ENCODE measurements around the gene ALKBH6.
"Not testable (repeated sequence)": the region's sequence is repeated elsewhere in the genome, so short reads cannot be mapped to it uniquely, and the experiment has no call there.

The ALKBH6 gene

GRCh38 chr19:36014012-36014924 lies at the start of gene ALKBH6:
TSS of gene ALKBH6 (minus strand) at chr19:36014213. CDS start at chr19:36013397, 816 bp downstream.
- DNase-seq: peak; percentile 98 to 100 (median 100)
- intact Hi-C loops (cut with DNase I): no loop called here

- intact Hi-C loops (cut with DNase I): loop anchor here (5.0 kb wide), 2 partner anchors 36 to 66 kb away; no protein-coding TSS in a partner anchor
- no peak for DNase-seq
These were observed 47.4 kb upstream of the ALKBH6 start for GRCh38 chr19:36061367-36061766.

- peak; percentile 54 to 97 (median 80) for DNase-seq
- intact Hi-C loops (cut with DNase I): loop anchor here (1.0 to 5.0 kb wide), 4 partner anchors 37 to 110 kb away; partner anchors contain the start of gene POLR2I
These were observed 46.4 kb upstream of the ALKBH6 start for GRCh38 chr19:36060430-36060829.

- DNase-seq: no peak
- intact Hi-C loops (cut with DNase I): no loop called here
These were observed 45.3 kb upstream of the ALKBH6 start for GRCh38 chr19:36059180-36059910.

- no peak for DNase-seq
- intact Hi-C loops (cut with DNase I): no loop called here
These were observed 44.6 kb upstream of the ALKBH6 start for GRCh38 chr19:36058481-36059179.

- intact Hi-C loops (cut with DNase I): loop anchor here (5.0 kb wide), 1 partner anchor 58 kb away; the partner anchor contains the start of gene SDHAF1
- peak; percentile 88 to 99 (median 93) for DNase-seq
These were observed 41.0 kb upstream of the ALKBH6 start, which contains the start of gene WDR62 for GRCh38 chr19:36054733-36055686. TSS of gene WDR62 (plus strand) at chr19:36054897. CDS start at chr19:36054972, 75 bp downstream.

GRCh38 chr19:36054119-36054732 lies 40.2 kb upstream of the ALKBH6 start, which contains the start of gene THAP8:
TSS of gene THAP8 (minus strand) at chr19:36054285. CDS start at chr19:36054217, 68 bp downstream.
- intact Hi-C loops (cut with DNase I): loop anchor here (5.0 kb wide), 1 partner anchor 57 kb away; the partner anchor contains the start of gene SDHAF1
- peak; percentile 98 to 100 (median 99) for DNase-seq

- intact Hi-C loops (cut with DNase I): loop anchor here (5.0 kb wide), 1 partner anchor 54 kb away; the partner anchor contains the start of gene SDHAF1
- DNase-seq: no peak
These were observed 37.6 kb upstream of the ALKBH6 start for GRCh38 chr19:36051637-36052036.

- DNase-seq: peak in 4 of 10 donors; percentile 18 to 67 (median 34)
These were observed 37.2 kb upstream of the ALKBH6 start for GRCh38 chr19:36051236-36051635.

GRCh38 chr19:36049080-36049698 lies 35.2 kb upstream of the ALKBH6 start:
- intact Hi-C loops (cut with DNase I): no loop called here
- DNase-seq: peak in 1 of 10 donors; percentile 1

More at GRCh38 chr19:36051236-36051635, 37.2 kb upstream of the ALKBH6 start:
- intact Hi-C loops (cut with DNase I): loop anchor here (5.0 kb wide), 1 partner anchor 54 kb away; the partner anchor contains the start of gene SDHAF1

- intact Hi-C loops (cut with DNase I): no loop called here
- DNase-seq: no peak
These were observed 33.8 kb upstream of the ALKBH6 start for GRCh38 chr19:36047835-36048234.

- intact Hi-C loops (cut with DNase I): no loop called here
- DNase-seq: peak in 2 of 10 donors; percentile 40 to 48
These were observed 32.5 kb upstream of the ALKBH6 start for GRCh38 chr19:36046443-36047050.

- intact Hi-C loops (cut with DNase I): no loop called here
- DNase-seq: peak in 1 of 10 donors; percentile 33
These were observed 29.9 kb upstream of the ALKBH6 start for GRCh38 chr19:36043952-36044351.

GRCh38 chr19:36041831-36042230 lies 27.8 kb upstream of the ALKBH6 start:
- intact Hi-C loops (cut with DNase I): no loop called here
- DNase-seq: no peak

GRCh38 chr19:36041092-36041491 lies 27.1 kb upstream of the ALKBH6 start:
- DNase-seq; intact Hi-C loops (cut with DNase I): not testable (repeated sequence)

GRCh38 chr19:36040495-36040894 lies 26.5 kb upstream of the ALKBH6 start:
- DNase-seq: no peak
- intact Hi-C loops (cut with DNase I): no loop called here

All from posterior cingulate gyrus (tissue), 11 donors.